ENCODE results near the gene MYOM1. TPM values are rescaled to one million over a fixed set of nuclear protein-coding genes. Genes with fewer than 3 reads are reported as not detected.

MYOM1 gene
- total RNA-seq, 2 donors from 2014 or later, result 6.1 to 6.5 TPM

DNA sequence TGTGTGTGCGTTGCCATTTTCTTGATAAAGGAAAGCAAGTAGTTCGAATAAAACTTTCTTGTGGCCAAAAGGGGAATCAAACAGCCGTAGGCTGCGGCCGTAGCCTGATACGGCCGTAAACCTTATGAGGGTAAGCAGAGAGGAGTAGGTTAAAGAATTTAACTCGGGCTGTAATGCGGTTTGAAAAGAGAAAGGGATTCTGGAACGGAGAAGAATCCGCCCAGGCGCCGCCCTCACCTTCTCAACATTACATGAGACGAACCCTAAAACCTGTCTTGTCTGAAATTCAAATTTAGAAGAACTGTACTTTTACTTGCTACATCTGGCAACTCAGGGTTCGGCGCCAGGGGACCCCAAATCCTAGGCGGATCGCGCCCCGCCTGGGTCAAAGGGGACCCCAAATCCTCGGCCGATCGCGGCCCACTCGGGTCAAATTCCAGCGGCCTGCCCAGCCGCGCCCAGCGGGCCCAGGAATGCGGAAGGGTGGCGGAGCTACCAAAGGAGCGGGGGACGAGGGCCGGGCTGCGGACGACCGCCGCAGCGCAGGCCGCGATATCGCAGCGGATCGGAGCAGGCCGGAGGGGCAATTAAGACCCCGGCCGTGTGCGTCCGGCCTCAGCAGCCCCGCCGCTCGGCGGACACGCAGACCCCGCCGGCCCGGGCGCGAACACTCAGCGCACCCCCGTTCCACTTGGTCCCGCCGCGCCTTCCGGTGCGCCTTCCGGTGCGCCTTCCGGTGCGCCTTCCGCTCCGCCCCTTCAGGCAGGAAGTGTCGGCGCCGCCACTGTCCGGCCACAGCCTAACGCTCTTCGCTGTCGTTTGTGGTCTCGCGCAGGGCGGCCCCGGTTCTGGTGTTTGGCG, 41.8 kb upstream of the MYOM1 start, which contains the start of gene MYL12B:
MYL12B (plus strand) TSS at position 761 of the 861 bp plus-strand sequence. CDS start 10,766 bp downstream, outside the sequence.
- no peaks in the 10 kb centered on the region for H3K27me3 ChIP-seq (replicated peaks; ENCODE audit: insufficient read depth)
- intact Hi-C loops (cut with DNase I), result loop anchor here (5.0 kb wide), 1 partner anchor 331 kb away; no protein-coding TSS in a partner anchor
- peak within 1 kb of the TSS; percentile 89 to 90 for H3K4me3 ChIP-seq
- H3K36me3 ChIP-seq, result no peaks in the 10 kb centered on the region
- H3K4me1 ChIP-seq (replicated peaks), result peaks cover 7% of the 10 kb centered on the region
- peak; percentile 67 for TF ChIP-seq POLR2AphosphoS5 (IDR thresholded peaks at IDR 0.05)
- TF ChIP-seq, protein P1, sequence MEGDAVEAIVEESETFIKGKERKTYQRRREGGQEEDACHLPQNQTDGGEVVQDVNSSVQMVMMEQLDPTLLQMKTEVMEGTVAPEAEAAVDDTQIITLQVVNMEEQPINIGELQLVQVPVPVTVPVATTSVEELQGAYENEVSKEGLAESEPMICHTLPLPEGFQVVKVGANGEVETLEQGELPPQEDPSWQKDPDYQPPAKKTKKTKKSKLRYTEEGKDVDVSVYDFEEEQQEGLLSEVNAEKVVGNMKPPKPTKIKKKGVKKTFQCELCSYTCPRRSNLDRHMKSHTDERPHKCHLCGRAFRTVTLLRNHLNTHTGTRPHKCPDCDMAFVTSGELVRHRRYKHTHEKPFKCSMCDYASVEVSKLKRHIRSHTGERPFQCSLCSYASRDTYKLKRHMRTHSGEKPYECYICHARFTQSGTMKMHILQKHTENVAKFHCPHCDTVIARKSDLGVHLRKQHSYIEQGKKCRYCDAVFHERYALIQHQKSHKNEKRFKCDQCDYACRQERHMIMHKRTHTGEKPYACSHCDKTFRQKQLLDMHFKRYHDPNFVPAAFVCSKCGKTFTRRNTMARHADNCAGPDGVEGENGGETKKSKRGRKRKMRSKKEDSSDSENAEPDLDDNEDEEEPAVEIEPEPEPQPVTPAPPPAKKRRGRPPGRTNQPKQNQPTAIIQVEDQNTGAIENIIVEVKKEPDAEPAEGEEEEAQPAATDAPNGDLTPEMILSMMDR (IDR thresholded peaks at IDR 0.05), result peak in 1 of 4 experiments; percentile 33
- peak; percentile 56 for TF ChIP-seq POLR2A (IDR thresholded peaks at IDR 0.05)
- under 1% methylated on average over 75 of the region's 84 CpGs for WGBS
- H3K27ac ChIP-seq, result peak within 1 kb of the TSS; percentile 95 to 98
- DNase-seq (ENCODE audit: low spot score), result peak; percentile 70
- H3K9me3 ChIP-seq, result no peaks in the 10 kb centered on the region

DNA sequence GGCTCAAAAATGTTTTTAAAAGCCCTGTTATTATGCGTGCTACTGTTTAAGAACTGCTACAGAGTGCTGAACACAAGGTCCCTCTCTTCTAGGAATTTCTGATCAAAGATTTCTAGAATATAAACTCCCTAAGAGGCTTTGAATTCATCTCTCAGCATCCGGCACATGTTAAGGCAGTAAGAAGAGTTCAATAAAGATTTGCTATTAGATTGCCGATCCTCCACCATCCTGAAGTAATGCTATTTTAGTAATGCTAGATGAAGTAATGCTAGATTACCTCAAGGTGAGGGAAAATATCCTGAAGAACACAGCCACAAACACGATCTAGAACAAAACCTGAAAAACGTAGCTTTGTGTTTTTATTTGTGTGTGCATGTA, 41.2 kb upstream of the MYOM1 start:
- TF ChIP-seq POLR2AphosphoS5 (IDR thresholded peaks at IDR 0.05) (no peak), POLR2A (IDR thresholded peaks at IDR 0.05) (no peak)
- TF ChIP-seq, protein P1 (IDR thresholded peaks at IDR 0.05), result no peak
- DNase-seq (ENCODE audit: low spot score), result no peak
- Histone ChIP-seq H3K4me1 (replicated peaks) (peaks cover 7% of the 10 kb centered on the region), H3K4me3 (peak overlapping the region; percentile 89 to 90), H3K27me3 (replicated peaks; ENCODE audit: insufficient read depth) (no peaks in the 10 kb centered on the region), H3K9me3 (no peaks in the 10 kb centered on the region), H3K36me3 (no peaks in the 10 kb centered on the region), H3K27ac (peak overlapping the region; percentile 95 to 98)
- intact Hi-C loops (cut with DNase I), result loop anchor here (5.0 kb wide), 1 partner anchor 331 kb away; no protein-coding TSS in a partner anchor
- 15% methylated on average over 5 of the region's 5 CpGs for WGBS

DNA sequence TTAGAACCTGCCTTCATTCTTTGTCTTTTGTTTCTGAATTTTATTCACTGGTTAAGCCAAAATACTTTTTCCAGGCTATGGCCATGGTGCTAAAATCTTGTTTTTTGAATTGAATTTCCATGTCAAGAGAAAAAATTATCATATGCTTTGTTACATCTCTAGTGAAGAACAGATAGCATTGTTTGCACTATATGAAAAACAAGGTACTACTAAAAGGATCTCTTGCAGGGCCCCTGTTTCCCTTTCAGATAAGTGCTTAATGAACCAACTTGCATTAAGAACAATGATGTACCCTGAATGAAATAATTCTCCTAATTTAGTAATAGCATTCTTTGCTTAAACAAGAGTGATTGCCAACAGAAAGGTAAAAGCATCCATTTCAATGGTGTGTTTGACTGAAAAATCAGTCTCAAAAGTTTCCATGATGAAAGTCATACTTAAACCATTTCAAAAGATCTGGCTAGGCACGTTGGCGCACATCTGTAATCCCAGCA, 37.9 kb upstream of the MYOM1 start:
- intact Hi-C loops (cut with DNase I), result no loop called here
- peak overlapping the region; percentile 54 to 64 for H3K27ac ChIP-seq
- no peaks in the 10 kb centered on the region for H3K27me3 ChIP-seq (replicated peaks; ENCODE audit: insufficient read depth)
- TF ChIP-seq, protein P1 (IDR thresholded peaks at IDR 0.05), result no peak
- TF ChIP-seq POLR2AphosphoS5 (IDR thresholded peaks at IDR 0.05), result no peak
- no peak for TF ChIP-seq POLR2A (IDR thresholded peaks at IDR 0.05)
- H3K9me3 ChIP-seq, result no peaks in the 10 kb centered on the region
- DNase-seq (ENCODE audit: low spot score), result no peak
- no peaks in the 10 kb centered on the region for H3K36me3 ChIP-seq
- H3K4me3 ChIP-seq, result no peak overlapping the region
- H3K4me1 ChIP-seq (replicated peaks), result peaks cover 4% of the 10 kb centered on the region
- 94% methylated on average over 2 of the region's 2 CpGs for WGBS

DNA sequence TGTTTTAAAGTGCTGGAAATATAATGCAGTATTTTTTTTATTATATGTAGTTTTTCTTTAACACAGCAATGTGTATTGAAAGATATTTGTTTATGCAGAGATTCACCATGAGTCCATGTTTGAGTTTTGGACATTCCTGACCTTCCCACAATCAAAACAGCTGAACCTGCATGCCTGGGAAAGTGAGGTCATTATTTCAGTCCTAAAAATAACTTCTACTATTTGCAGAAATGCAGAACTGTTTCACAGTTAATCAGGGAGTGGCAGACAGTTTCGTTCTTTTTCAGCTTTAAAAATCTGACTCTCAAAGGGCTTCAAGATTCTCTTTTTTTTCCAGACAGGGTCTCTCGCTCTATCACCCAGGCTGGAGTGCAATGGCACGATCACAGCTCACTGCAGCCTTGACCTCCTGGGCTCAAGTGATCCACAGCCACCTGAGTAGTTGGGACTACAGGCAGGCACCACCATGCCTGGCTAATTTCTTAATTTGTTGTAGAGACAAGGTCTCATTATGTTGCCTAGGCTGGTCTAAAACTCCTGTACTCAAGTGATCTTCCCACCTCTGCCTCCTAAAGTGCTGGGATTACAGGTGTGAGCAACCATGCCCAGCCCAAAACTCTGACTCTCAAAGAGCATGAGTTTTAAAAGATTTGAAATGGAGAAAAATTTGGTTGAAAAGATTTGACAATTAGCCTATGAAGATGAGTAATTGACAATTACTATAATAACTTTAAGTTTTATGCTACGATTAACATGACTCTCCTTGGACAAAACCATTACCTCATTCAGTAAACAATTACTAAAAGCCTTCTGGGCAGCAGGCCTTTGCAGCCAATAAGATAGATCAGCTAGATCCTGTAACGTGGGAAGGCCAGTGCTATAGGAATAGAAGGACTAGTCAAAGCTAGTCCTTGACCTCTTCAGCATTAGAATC, 37.2 kb upstream of the MYOM1 start:
- H3K4me3 ChIP-seq, result no peak overlapping the region
- peak overlapping the region; percentile 54 to 64 for H3K27ac ChIP-seq
- TF ChIP-seq POLR2A (IDR thresholded peaks at IDR 0.05), result no peak
- peak; percentile 71 for TF ChIP-seq POLR2AphosphoS5 (IDR thresholded peaks at IDR 0.05)
- TF ChIP-seq, protein P1 (IDR thresholded peaks at IDR 0.05), result no peak
- H3K27me3 ChIP-seq (replicated peaks; ENCODE audit: insufficient read depth), result no peaks in the 10 kb centered on the region
- WGBS, result 44% methylated on average over 5 of the region's 5 CpGs
- intact Hi-C loops (cut with DNase I), result no loop called here
- DNase-seq (ENCODE audit: low spot score), result no peak
- no peaks in the 10 kb centered on the region for H3K9me3 ChIP-seq
- H3K4me1 ChIP-seq (replicated peaks), result peaks cover 4% of the 10 kb centered on the region
- no peaks in the 10 kb centered on the region for H3K36me3 ChIP-seq
